KOPT-K1 (cell line): ENCODE measurements around the gene RNU4-1.

Experiments
- H3K27ac ChIP-seq: fragments of 200-600 bp; sonication (generic); 2 replicates; pipeline ENCODE4 v1.5.1; 2016; ENCODE audit warnings: antibody characterized with exemption, mild to moderate bottlenecking, low read depth, low read length; ENCODE audit not compliant: poor library complexity, severe bottlenecking
- H3K36me3 ChIP-seq: fragments of 200-600 bp; sonication (generic); 2 replicates; pipeline ENCODE4 v1.5.1; 2017; ENCODE audit warnings: antibody characterized with exemption, mild to moderate bottlenecking, low read length, moderate library complexity; ENCODE audit not compliant: insufficient read depth
- H3K9me3 ChIP-seq: fragments of 200-600 bp; sonication (generic); 2 replicates; pipeline ENCODE4 v1.5.1; 2017; ENCODE audit warnings: antibody characterized with exemption, low read length, mild to moderate bottlenecking; ENCODE audit not compliant: insufficient read depth, poor library complexity, severe bottlenecking

RNU4-1 gene

GRCh38 chr12:120317224-120318105, 24.4 kb upstream of the RNU4-1 start:
- no peaks in the 10 kb centered on the region for H3K36me3 ChIP-seq
- peak overlapping the region; percentile 38 for H3K27ac ChIP-seq
- no peaks in the 10 kb centered on the region for H3K9me3 ChIP-seq

GRCh38 chr12:120316798-120317223, 23.8 kb upstream of the RNU4-1 start:
- Histone ChIP-seq H3K27ac (peak overlapping the region; percentile 38), H3K36me3 (no peaks in the 10 kb centered on the region), H3K9me3 (no peaks in the 10 kb centered on the region)

- Histone ChIP-seq H3K9me3 (no peaks in the 10 kb centered on the region), H3K36me3 (no peaks in the 10 kb centered on the region), H3K27ac (no peak overlapping the region)
Observed at GRCh38 chr12:120314220-120314619, 21.2 kb upstream of the RNU4-1 start.

- Histone ChIP-seq H3K27ac (peak within 1 kb of the TSS; percentile 34), H3K36me3 (no peaks in the 10 kb centered on the region), H3K9me3 (no peaks in the 10 kb centered on the region)
Observed at GRCh38 chr12:120301962-120302815, 9.2 kb upstream of the RNU4-1 start, which contains the start of gene SIRT4. Gene SIRT4, plus strand, starts transcription at chr12:120302321. Its CDS starts 1,241 bp downstream, at chr12:120303562.

GRCh38 chr12:120292411-120292660, 701 bp downstream of the RNU4-1 start:
- H3K36me3 ChIP-seq = no peaks in the 10 kb centered on the region
- H3K27ac ChIP-seq = peak overlapping the region; percentile 93
- no peaks in the 10 kb centered on the region for H3K9me3 ChIP-seq

GRCh38 chr12:120290609-120291305, 2.3 kb downstream of the RNU4-1 start:
- Histone ChIP-seq H3K27ac (peak overlapping the region; percentile 1), H3K9me3 (no peaks in the 10 kb centered on the region), H3K36me3 (no peaks in the 10 kb centered on the region)

GRCh38 chr12:120287491-120287890, 5.5 kb downstream of the RNU4-1 start:
- Histone ChIP-seq H3K36me3 (no peaks in the 10 kb centered on the region), H3K27ac (no peak overlapping the region), H3K9me3 (no peaks in the 10 kb centered on the region)

- H3K9me3 ChIP-seq = no peaks in the 10 kb centered on the region
- H3K27ac ChIP-seq = no peak overlapping the region
- no peaks in the 10 kb centered on the region for H3K36me3 ChIP-seq
Observed at GRCh38 chr12:120286768-120287490, 6.1 kb downstream of the RNU4-1 start.

- H3K36me3 ChIP-seq = no peaks in the 10 kb centered on the region
- H3K9me3 ChIP-seq = no peaks in the 10 kb centered on the region
- H3K27ac ChIP-seq = no peak overlapping the region
Observed at GRCh38 chr12:120284381-120284780, 8.7 kb downstream of the RNU4-1 start.

- Histone ChIP-seq H3K27ac (no peak overlapping the region), H3K36me3 (no peaks in the 10 kb centered on the region), H3K9me3 (peaks cover 5% of the 10 kb centered on the region)
Observed at GRCh38 chr12:120283318-120283717, 9.7 kb downstream of the RNU4-1 start.

- no peaks in the 10 kb centered on the region for H3K36me3 ChIP-seq
- H3K27ac ChIP-seq = no peak overlapping the region
- H3K9me3 ChIP-seq = peaks cover 9% of the 10 kb centered on the region
Observed at GRCh38 chr12:120278137-120279069, 14.6 kb downstream of the RNU4-1 start.

- no peak overlapping the region for H3K27ac ChIP-seq
Observed at GRCh38 chr12:120276734-120277133, 16.3 kb downstream of the RNU4-1 start.

GRCh38 chr12:120267736-120268135, 25.3 kb downstream of the RNU4-1 start:
- no peak overlapping the region for H3K27ac ChIP-seq
- H3K9me3 ChIP-seq = no peaks in the 10 kb centered on the region
- H3K36me3 ChIP-seq = no peaks in the 10 kb centered on the region

More at GRCh38 chr12:120276734-120277133, 16.3 kb downstream of the RNU4-1 start:
- peaks cover 9% of the 10 kb centered on the region for H3K9me3 ChIP-seq
- no peaks in the 10 kb centered on the region for H3K36me3 ChIP-seq
